Vagina (tissue), 2 donors: ENCODE data around the gene MRPS33. TPM values are rescaled to one million over a fixed set of nuclear protein-coding genes. Genes with fewer than 3 reads are reported as not detected.

ENCODE experiments used
- DNase-seq, 2 donors: peaks; one replicate each; pipeline ENCODE4 v3.0.0-alpha.2; 2017; ENCODE audit errors: extremely low spot score in 2 of 2
- H3K27ac ChIP-seq: fragments of 200-600 bp; sonication (generic); one replicate; pipeline ENCODE4 v1.5.1; 2019
- H3K27me3 ChIP-seq: fragments of 200-600 bp; sonication (generic); one replicate; pipeline ENCODE4 v1.5.1; 2019
- H3K36me3 ChIP-seq, 2 donors: fragments of 200-600 bp; sonication (generic); one replicate each; pipeline ENCODE4 v1.5.1; 2017 to 2019
- H3K4me1 ChIP-seq: fragments of 200-600 bp; sonication (generic); one replicate; pipeline ENCODE4 v1.5.1; 2019
- H3K4me3 ChIP-seq, 2 donors: fragments of 200-600 bp; sonication (generic); 1 replicate in 1 of 2; 2 replicates in 1 of 2; pipeline ENCODE4 v1.5.1; 2016 to 2019
- H3K9me3 ChIP-seq: fragments of 200-600 bp; sonication (generic); one replicate; pipeline ENCODE4 v1.5.1; 2019
- CTCF ChIP-seq, 3 experiments: fragments of 450-650 bp in 2 of 3; fragments of 200-600 bp in 1 of 3; sonication (generic) in 1 of 3; IDR thresholded peaks; one replicate each; pipeline ENCODE4 v1.5.1; 2017 to 2019; ENCODE audit warnings: antibody characterized with exemption in 3 of 3, mild to moderate bottlenecking in 2 of 3, moderate library complexity in 2 of 3
- POLR2A ChIP-seq, 2 donors: fragments of 450-650 bp; IDR thresholded peaks; one replicate each; pipeline ENCODE4 v1.6.1; 2017; ENCODE audit warnings: antibody characterized with exemption in 2 of 2, mild to moderate bottlenecking in 2 of 2, moderate library complexity in 2 of 2
- POLR2AphosphoS5 ChIP-seq, 2 donors: sonication (generic); formaldehyde crosslinking; IDR thresholded peaks; one replicate each; pipeline ENCODE4 v1.9.0; 2017; ENCODE audit warnings: antibody characterized with exemption in 2 of 2, mild to moderate bottlenecking in 2 of 2, low read depth in 1 of 2; ENCODE audit not compliant: insufficient read depth in 1 of 2
- intact Hi-C: fragments of 100-400 bp; cut with DNase I; formaldehyde crosslinking; loops from one replicate; pipeline ENCODE4 v1.15.1; 2023
- total RNA-seq: library from RNA; depleted of rRNA; stranded (reverse); fragments of >200 nt; gene quantifications from one replicate; pipeline ENCODE4 v1.2.3, GENCODE V29; 2016

The MRPS33 gene
- total RNA-seq, 1 donor from 2014 or later = 5.9 TPM

GRCh38 chr7:141028767-141029166 is 14.0 kb upstream of the MRPS33 start:
- no peaks in the 10 kb centered on the region for H3K36me3 ChIP-seq
- intact Hi-C loops = no loop called here
- no peaks in the 10 kb centered on the region for H3K9me3 ChIP-seq
- no peak for TF ChIP-seq CTCF (IDR thresholded peaks at IDR 0.05)
- no peak for TF ChIP-seq POLR2A (IDR thresholded peaks at IDR 0.05)
- no peak for TF ChIP-seq POLR2AphosphoS5 (IDR thresholded peaks at IDR 0.05; ENCODE audit: insufficient read depth in 1 of 2, low read depth in 1 of 2)
- H3K4me3 ChIP-seq = no peak overlapping the region
- no peaks in the 10 kb centered on the region for H3K4me1 ChIP-seq
- H3K27me3 ChIP-seq = no peaks in the 10 kb centered on the region
- H3K27ac ChIP-seq = no peak overlapping the region
- DNase-seq = no peak

GRCh38 chr7:141027043-141027442 is 12.3 kb upstream of the MRPS33 start:
- Histone ChIP-seq H3K9me3 (no peaks in the 10 kb centered on the region), H3K27me3 (no peaks in the 10 kb centered on the region), H3K4me1 (no peaks in the 10 kb centered on the region), H3K27ac (no peak overlapping the region), H3K4me3 (no peak overlapping the region), H3K36me3 (no peaks in the 10 kb centered on the region)
- no peak for TF ChIP-seq CTCF (IDR thresholded peaks at IDR 0.05)
- no peak for DNase-seq
- intact Hi-C loops = loop anchor here (1.0 kb wide), 1 partner anchor 16 kb away; no protein-coding TSS in a partner anchor

GRCh38 chr7:141024668-141025067 is 9.9 kb upstream of the MRPS33 start:
- no peaks in the 10 kb centered on the region for H3K4me1 ChIP-seq
- no peaks in the 10 kb centered on the region for H3K27me3 ChIP-seq
- H3K9me3 ChIP-seq = no peaks in the 10 kb centered on the region
- no peak overlapping the region for H3K4me3 ChIP-seq
- no peak for DNase-seq
- no peaks in the 10 kb centered on the region for H3K36me3 ChIP-seq
- no peak overlapping the region for H3K27ac ChIP-seq
- no peak for TF ChIP-seq POLR2A (IDR thresholded peaks at IDR 0.05)
- TF ChIP-seq CTCF (IDR thresholded peaks at IDR 0.05) = no peak
- no peak for TF ChIP-seq POLR2AphosphoS5 (IDR thresholded peaks at IDR 0.05; ENCODE audit: insufficient read depth in 1 of 2, low read depth in 1 of 2)
- intact Hi-C loops = no loop called here

- no peaks in the 10 kb centered on the region for H3K36me3 ChIP-seq
- H3K27me3 ChIP-seq = no peaks in the 10 kb centered on the region
- no peak for DNase-seq
- H3K9me3 ChIP-seq = no peaks in the 10 kb centered on the region
- no peak overlapping the region for H3K27ac ChIP-seq
- intact Hi-C loops = no loop called here
- TF ChIP-seq POLR2A (IDR thresholded peaks at IDR 0.05) = no peak
- TF ChIP-seq POLR2AphosphoS5 (IDR thresholded peaks at IDR 0.05; ENCODE audit: insufficient read depth in 1 of 2, low read depth in 1 of 2) = no peak
- TF ChIP-seq CTCF (IDR thresholded peaks at IDR 0.05) = no peak
- no peaks in the 10 kb centered on the region for H3K4me1 ChIP-seq
- H3K4me3 ChIP-seq = no peak overlapping the region
Measured at GRCh38 chr7:141023295-141023694, 8.5 kb upstream of the MRPS33 start.

- DNase-seq = no peak
- Histone ChIP-seq H3K27me3 (no peaks in the 10 kb centered on the region), H3K27ac (no peak overlapping the region), H3K36me3 (no peaks in the 10 kb centered on the region), H3K4me3 (no peak overlapping the region), H3K4me1 (peaks cover 17% of the 10 kb centered on the region), H3K9me3 (no peaks in the 10 kb centered on the region)
- intact Hi-C loops = loop anchor here (10.0 kb wide), 1 partner anchor 203 kb away; no protein-coding TSS in a partner anchor
- no peak for TF ChIP-seq CTCF (IDR thresholded peaks at IDR 0.05)
- no peak for TF ChIP-seq POLR2A (IDR thresholded peaks at IDR 0.05)
- TF ChIP-seq POLR2AphosphoS5 (IDR thresholded peaks at IDR 0.05; ENCODE audit: insufficient read depth in 1 of 2, low read depth in 1 of 2) = no peak
Measured at GRCh38 chr7:141017555-141017954, 2.8 kb upstream of the MRPS33 start.
